Measurements from ENCODE around the gene FRMD4A. TPM values are rescaled to one million over a fixed set of nuclear protein-coding genes. Genes with fewer than 3 reads are reported as not detected.

The FRMD4A gene
- total RNA-seq, 1 experiment from 2014 or later: 19.6 TPM

- H3K36me3 Mint-ChIP-seq (ENCODE audit: insufficient read depth in 1 of 3, low read depth in 3 of 3): peaks cover 3 to 8% (median 4%) of the 10 kb centered on the region in 3 experiments; a peak in 4 of 7 replicates
- peak overlapping the region; percentile 15 for H3K27ac ChIP-seq (ENCODE audit: insufficient read length, low read depth, low read length)
- peak; percentile 86 for DNase-seq
- no peak overlapping the region for H4K91ac ChIP-seq (ENCODE audit: insufficient read length, low read depth, low read length)
- H3K14ac ChIP-seq (ENCODE audit: insufficient read depth, low read length): peak overlapping the region; percentile 64
- no peaks in the 10 kb centered on the region for H3K79me1 ChIP-seq (ENCODE audit: insufficient read depth, low read depth, low read length, poor library complexity, severe bottlenecking)
- peak overlapping the region; percentile 60 for H3K4me2 ChIP-seq (ENCODE audit: insufficient read depth, insufficient read length, low read length)
- peaks cover 12% of the 10 kb centered on the region for H3K23me2 ChIP-seq (ENCODE audit: insufficient read length, low read depth, low read length, poor library complexity, severe bottlenecking)
- H2AK5ac ChIP-seq (ENCODE audit: insufficient read length, low read length): no peak overlapping the region
- peak overlapping the region; percentile 8 for H3K9ac ChIP-seq (ENCODE audit: extremely low read depth, insufficient read length, low read length)
- H4K20me1 ChIP-seq (ENCODE audit: control insufficient read depth, insufficient read depth, insufficient read length): no peaks in the 10 kb centered on the region
- no peak overlapping the region for H3K4ac ChIP-seq (ENCODE audit: low read depth, low read length)
- peaks cover 2% of the 10 kb centered on the region; the same call in 1 of the 2 replicates for H3K4me1 ChIP-seq (ENCODE audit: insufficient read depth, low read length)
- H2BK15ac ChIP-seq (ENCODE audit: low read depth, low read length): no peak overlapping the region
- H3K9me3 ChIP-seq (ENCODE audit: control insufficient read depth, low read depth, low read length): no peaks in the 10 kb centered on the region
- no peaks in the 10 kb centered on the region for H3K9me3 Mint-ChIP-seq
- H3K23ac ChIP-seq (ENCODE audit: insufficient read length, low read depth, low read length): no peak overlapping the region
- H4K5ac ChIP-seq (ENCODE audit: insufficient read length, low read depth, low read length): no peak overlapping the region
- H3K4me3 Mint-ChIP-seq: peak overlapping the region; percentile 67 to 90
- no peak overlapping the region for H3K56ac ChIP-seq (ENCODE audit: insufficient read length, low read depth, low read length)
- peak; percentile 22; the same call in 1 of the 3 replicates for TF ChIP-seq CTCF (conservative IDR thresholded peaks at IDR 0.05)
- no peak overlapping the region for H2BK5ac ChIP-seq (ENCODE audit: insufficient read length, low read length)
- WGBS (ENCODE audit: extremely low coverage, insufficient read length, low lambda C conversion rate): no CpG with 5 or more reads among the region's 26 CpGs
- no peak overlapping the region for H2BK20ac ChIP-seq (ENCODE audit: low read depth, low read length, poor library complexity, severe bottlenecking)
- no peaks in the 10 kb centered on the region for H3K27me3 ChIP-seq (ENCODE audit: insufficient read depth, low read length)
- H3T11ph ChIP-seq (ENCODE audit: low read length): no peak overlapping the region
- no peak overlapping the region for H2BK12ac ChIP-seq (ENCODE audit: insufficient read length, low read depth, low read length)
- no peaks in the 10 kb centered on the region for H3K27me3 Mint-ChIP-seq (ENCODE audit: low read depth)
- H2BK120ac ChIP-seq (ENCODE audit: low read depth, low read length, poor library complexity, severe bottlenecking): no peak overlapping the region
- H2AFZ ChIP-seq (ENCODE audit: low read length): no peak overlapping the region
- H3K18ac ChIP-seq (ENCODE audit: insufficient read length, low read depth, low read length): peak overlapping the region; percentile 56
- H3K27ac Mint-ChIP-seq: peak overlapping the region; percentile 45 to 94 (median 89)
- H3K4me1 Mint-ChIP-seq: peaks cover 77 to 84% of the 10 kb centered on the region in 2 experiments
- H3K79me2 ChIP-seq (ENCODE audit: insufficient read depth, low read length): no peaks in the 10 kb centered on the region
- no peak overlapping the region for H4K8ac ChIP-seq (replicated peaks; ENCODE audit: insufficient read length, low read depth, low read length)
These were observed 623.4 kb downstream of the FRMD4A start for GRCh38 chr10:13707156-13707881.

Data from H9 (cell line).